ACHN (cell line): ENCODE data around the gene ZNF436.
A peak's percentile ranks its signal among the peaks of the same experiment; 100 is the strongest.
"Not testable (repeated sequence)": the region's sequence is repeated elsewhere in the genome, so short reads cannot be mapped to it uniquely, and the experiment has no call there.

ENCODE experiments used
- DNase-seq: peaks from one replicate; pipeline ENCODE4 v3.0.0-alpha.2; 2015
- in situ Hi-C: cut with HindIII; loops from 2 replicates; pipeline ENCODE4 v1.10.0; 2017; ENCODE audit warnings: low sequenced_read_pairs, low pct_ligation_motif_present, low pct_unique_long_range_greater_than_20kb

The ZNF436 gene

GRCh38 chr1:23394684-23395083 lies 25.0 kb upstream of the ZNF436 start:
- DNase-seq = peak; percentile 64
- in situ Hi-C loops = no loop called here

DNA sequence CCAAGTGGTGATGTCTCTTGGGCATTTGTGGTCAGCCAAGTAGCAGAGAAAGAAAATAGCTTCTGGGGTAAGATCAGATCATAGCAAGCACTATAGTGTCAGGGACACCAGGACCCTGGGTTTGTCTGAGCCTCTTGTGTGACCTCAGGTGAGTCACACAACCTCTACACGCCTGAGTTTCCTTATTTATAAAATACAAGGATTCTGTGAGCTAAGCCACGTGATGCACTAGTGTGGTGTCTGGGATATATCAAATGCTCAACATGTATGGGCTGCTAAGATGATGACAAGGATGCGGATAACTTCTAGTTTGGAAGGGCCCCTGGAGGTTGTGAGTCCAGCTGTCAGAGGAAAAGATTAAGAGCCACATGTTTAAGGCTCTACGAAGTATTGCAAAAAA lies 24.5 kb upstream of the ZNF436 start:
- in situ Hi-C loops = no loop called here
- DNase-seq = peak; percentile 80

GRCh38 chr1:23393706-23394105 lies 24.1 kb upstream of the ZNF436 start:
- in situ Hi-C loops = no loop called here
- peak; percentile 90 for DNase-seq

DNA sequence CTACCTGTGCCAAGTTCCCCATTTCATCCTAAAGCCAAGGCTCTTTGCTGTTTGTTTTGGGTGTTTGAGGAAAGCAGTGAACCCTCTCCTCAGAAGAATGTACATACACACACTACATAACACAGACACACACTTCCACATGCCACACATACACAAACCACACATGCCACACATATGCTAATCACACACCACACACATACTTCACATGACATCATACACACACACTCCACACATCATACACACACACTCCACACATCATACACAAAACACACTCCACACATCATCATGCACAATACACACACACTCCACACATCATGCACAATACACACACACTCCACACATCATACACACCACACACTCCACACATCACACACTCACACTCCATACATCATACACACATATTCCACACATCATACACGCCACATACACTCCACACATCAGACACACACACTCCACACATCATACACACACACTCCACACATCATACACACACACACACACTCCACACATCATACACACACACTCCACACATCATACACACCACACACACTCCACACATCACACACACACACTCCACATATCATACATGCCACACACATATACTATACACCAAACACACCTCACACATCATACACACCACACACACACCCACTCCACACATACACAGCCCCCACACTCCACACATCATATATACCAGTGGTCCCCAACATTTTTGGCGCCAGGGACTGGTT lies 22.7 kb upstream of the ZNF436 start:
- in situ Hi-C loops = no loop called here
- DNase-seq = no peak

- in situ Hi-C loops = no loop called here
- no peak for DNase-seq
Observed at GRCh38 chr1:23389837-23390321, 20.2 kb upstream of the ZNF436 start.

DNA sequence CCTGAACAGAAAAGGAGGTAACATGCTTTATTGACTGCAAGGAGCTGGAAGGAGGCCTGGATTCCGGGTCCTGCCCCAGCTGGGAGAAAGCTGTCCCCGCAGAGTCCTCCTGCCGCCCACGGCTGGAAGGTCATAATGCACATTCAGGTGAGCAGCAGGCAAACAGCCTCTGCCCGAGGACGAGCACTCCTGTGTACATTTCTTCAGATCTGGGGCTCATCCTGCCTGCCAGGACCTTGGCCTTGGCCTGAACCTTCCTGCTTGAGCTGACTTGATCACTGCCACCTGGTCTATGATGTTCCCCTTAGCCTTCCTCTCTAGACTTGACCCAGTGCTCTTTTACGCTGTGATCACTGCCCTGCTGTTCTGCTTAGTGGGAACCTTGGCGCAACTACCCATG lies 17.9 kb upstream of the ZNF436 start:
- in situ Hi-C loops = no loop called here
- no peak for DNase-seq

DNA sequence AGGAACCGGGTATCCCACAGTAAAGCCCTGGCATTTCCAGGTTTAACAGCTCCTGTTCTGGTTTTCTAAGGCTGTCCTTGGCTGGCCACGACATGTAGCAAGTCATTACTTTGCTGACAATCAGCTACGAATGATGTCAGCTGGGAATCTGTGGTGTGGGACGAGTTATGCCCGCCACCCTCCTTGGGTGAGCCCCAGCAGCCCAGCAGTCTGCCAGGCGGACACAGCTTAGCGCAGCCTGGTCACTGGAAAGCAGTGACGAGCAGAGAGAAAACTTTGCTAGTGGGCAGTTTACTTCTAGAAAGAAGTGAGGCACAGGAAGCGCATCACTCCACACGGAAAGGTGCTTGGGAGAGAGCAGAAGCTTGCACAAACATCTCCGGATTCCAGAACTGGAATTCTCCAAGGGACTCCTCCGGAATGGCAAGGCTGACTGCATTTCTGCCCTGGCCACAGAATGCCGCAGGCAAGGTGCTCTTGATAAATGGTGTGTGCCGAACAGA lies 15.5 kb upstream of the ZNF436 start:
- no peak for DNase-seq
- in situ Hi-C loops = no loop called here

DNA sequence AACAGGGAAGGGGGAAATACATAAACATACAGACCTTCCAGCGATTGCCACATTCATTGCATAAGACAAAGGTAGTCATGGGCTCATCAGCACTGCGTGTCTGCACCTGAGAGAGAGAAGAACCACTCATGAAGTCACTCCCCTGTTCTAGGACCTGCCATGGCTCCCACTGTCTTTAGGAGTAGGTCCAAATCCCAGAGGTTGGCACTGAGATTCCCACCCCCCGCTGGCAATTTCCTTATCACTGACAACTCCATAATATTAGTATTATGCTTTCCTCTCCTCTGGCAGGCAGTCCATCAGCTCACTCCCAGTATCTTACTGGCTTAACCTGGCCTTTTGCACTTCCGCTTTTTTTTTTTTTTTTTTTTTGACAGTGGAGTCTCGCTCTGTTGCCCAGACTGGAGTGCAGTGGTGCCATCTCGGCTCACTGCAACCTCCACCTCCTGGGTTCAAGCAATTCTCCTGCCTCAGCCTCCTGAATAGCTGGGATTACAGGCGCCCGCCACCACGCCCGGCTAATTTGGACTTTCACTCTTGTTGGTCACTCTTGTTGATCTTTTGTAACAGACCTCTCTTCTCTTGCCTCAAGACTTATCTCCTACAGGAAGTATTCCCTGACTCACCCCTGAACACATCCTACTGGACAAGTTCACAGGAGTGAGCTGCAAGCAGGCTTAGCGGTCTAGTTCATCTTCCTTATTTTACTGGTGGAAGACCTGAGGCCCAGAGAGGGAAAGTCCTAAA lies 14.8 kb upstream of the ZNF436 start:
- DNase-seq = peak; percentile 19
- in situ Hi-C loops = no loop called here

GRCh38 chr1:23383577-23384311 lies 14.1 kb upstream of the ZNF436 start:
- in situ Hi-C loops = no loop called here
- no peak for DNase-seq

DNA sequence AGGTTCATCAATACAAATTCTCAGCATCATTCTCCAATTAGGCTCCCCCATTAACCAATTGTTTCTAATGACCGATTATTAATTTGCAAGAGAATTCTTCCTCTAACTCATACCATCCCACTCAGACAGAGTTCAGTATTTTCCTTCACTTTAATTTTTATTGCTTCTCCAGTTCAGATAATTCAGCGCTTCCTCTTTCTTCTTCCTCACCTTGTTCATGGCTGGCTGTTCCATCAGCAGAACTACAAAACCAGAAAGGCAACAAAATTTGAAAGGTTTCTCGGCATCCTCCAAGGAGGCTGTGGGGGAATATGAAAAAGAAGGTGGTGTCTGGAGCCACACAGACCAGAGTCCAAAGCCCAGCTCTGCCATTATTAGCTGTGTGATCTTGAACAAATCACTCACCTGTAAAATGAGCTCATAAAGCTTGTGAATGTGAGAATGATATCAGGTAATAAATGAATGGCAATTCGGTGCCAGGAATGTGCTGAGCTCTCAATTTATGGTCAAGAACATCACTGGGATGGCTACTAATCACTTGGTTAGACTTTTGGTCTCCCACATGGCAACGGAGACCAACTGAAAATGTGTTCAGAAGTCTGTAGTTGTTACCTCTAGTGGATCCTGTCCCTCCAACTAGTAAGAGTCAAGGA lies 11.7 kb upstream of the ZNF436 start:
- in situ Hi-C loops = no loop called here
- no peak for DNase-seq

DNA sequence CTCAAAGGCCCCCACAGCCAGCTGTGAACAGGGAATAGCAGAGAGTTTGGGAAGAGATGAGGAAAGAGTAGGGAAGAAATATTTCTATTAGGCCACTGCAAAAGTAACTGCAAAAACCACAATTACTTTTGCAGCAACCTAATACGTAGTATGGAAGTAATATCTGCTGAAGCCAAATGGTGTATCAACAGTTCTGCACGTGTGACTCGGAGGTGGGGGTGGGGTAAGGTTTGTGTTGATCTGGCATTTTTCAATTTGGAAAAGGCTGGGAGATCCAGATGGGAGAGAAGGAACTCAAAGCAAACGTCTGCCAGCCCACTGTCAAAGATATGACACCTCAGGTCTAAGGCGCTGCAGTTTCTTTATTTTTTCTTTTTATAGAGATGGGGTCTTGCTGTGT lies 11.1 kb upstream of the ZNF436 start:
- in situ Hi-C loops = no loop called here
- DNase-seq = no peak

DNA sequence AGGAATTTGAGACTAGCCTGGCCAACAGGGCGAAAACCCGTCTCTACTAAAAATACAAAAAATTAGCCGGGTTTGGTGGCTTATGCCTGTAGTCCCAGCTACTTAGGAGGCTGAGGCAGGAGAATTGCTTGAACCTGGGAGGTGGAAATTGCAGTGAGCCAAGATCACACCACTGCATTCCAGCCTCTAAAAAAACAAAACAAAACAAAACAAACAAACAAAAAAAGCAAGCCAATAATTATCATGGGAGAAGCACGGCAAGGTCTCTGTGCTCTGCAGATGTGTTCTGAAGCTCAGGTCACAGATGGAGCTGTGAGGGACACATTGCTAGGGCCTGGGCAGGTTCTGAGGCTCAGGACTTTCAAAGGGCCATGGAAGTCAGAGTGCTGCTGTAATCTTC lies 10.6 kb upstream of the ZNF436 start:
- in situ Hi-C loops = not testable (repeated sequence)

DNA sequence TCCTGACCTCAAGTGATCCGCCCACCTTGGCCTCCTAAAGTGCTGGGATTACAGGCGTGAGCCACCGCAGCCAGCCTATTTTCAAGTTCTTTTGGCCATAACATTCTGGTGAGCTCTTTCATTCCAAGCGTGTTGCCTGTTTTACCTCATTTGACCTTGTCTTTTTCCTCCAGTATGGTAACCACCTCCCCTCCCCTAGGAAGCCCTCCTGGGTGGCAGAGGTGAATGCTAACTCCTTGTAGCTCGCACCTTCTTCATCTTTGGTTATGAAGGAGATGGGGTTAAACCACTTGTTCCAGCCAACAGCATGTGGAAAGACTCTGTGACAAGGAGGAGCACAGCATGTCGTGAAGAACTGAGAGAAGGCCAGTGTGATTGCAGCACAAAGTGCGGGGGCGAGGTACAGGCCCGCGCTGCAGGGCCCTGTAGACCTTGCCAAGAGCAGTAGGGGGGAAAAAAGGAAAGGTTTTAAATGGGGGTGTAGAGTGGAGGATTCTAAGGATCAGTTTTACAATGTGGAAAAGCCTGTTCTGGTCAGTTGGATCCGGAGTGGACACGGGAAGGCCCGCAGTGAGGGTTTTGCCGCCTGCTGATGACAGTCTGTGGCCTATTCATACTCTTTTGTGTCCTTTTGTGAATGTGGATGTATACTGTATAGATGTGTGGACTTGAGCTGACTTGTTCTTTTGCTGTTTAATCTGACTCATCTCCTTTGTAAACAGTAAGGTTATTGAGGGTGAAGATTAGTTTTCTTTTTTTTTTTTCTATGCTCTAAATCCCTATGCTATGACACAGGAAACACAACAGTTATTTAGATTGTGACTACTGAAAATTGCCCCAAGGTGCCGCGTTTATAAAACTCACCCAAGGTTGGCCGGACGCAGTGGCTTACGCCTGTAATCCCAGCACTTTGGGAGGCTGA lies 7.5 kb upstream of the ZNF436 start:
- in situ Hi-C loops = no loop called here
- peak; percentile 23 for DNase-seq

More for the DNA sequence above, 10.6 kb upstream of the ZNF436 start:
- not testable (repeated sequence) for DNase-seq

GRCh38 chr1:23374079-23374735 lies 4.6 kb upstream of the ZNF436 start:
- in situ Hi-C loops, DNase-seq: not testable (repeated sequence)

- no peak for DNase-seq
- in situ Hi-C loops = no loop called here
Observed at GRCh38 chr1:23371987-23372880, 2.6 kb upstream of the ZNF436 start.
